HepG2 (cell line): Measurements from ENCODE around the gene FRMD8. TPM values are rescaled to one million over a fixed set of nuclear protein-coding genes. Genes with fewer than 3 reads are reported as not detected.

Experiments used
- FOXK2 ChIP-seq: fragments of 450-650 bp; IDR thresholded peaks from 2 replicates; pipeline ENCODE4 v1.6.1; 2016
- KDM3A ChIP-seq: IDR thresholded peaks from 2 replicates; pipeline ENCODE4 v1.6.1; 2018; ENCODE audit warnings: low read depth, missing compliant biosample characterization
- SAP130 ChIP-seq: IDR thresholded peaks from 2 replicates; pipeline ENCODE4 v1.6.1; 2016; ENCODE audit warnings: low read depth
- TGIF2 ChIP-seq: IDR thresholded peaks from 2 replicates; pipeline ENCODE4 v1.6.1; 2016; ENCODE audit warnings: control low read depth, missing compliant biosample characterization
- ZKSCAN1 ChIP-seq: fragments of 150-350 bp; IDR thresholded peaks from 2 replicates; pipeline ENCODE4 v1.6.1; 2014; ENCODE audit warnings: low read length
- ZNF263 ChIP-seq: sonication (generic); formaldehyde crosslinking; IDR thresholded peaks from 2 replicates; pipeline ENCODE4 v1.4.0; 2020; ENCODE audit warnings: missing genetic modification reagents
- ZNF407 ChIP-seq: sonication (generic); formaldehyde crosslinking; IDR thresholded peaks from one replicate; pipeline ENCODE4 v1.5.1; 2020; ENCODE audit warnings: mild to moderate bottlenecking, missing genetic modification reagents; ENCODE audit errors: not compliant biosample characterization
- ZNF776 ChIP-seq: sonication (generic); formaldehyde crosslinking; IDR thresholded peaks from 2 replicates; pipeline ENCODE4 v1.4.0; 2020; ENCODE audit warnings: mild to moderate bottlenecking, missing genetic modification reagents
- polyA plus RNA-seq, 8 experiments: library from polyadenylated mRNA; depleted of rRNA in 3 of 8; stranded (reverse) in 7 of 8; unstranded in 1 of 8; fragments of >200 nt; fragmentation: Illumina TruSeq in 4 of 8; extraction: Trizol in 4 of 8; gene quantifications; 2 replicates each; pipeline versions ENCODE4 v1.2.1 to v1.2.3, GENCODE V29; 2011 to 2016; ENCODE audit warnings: low read depth in 4 of 8, missing spikeins in 1 of 8, mixed read lengths in 1 of 8; ENCODE audit not compliant: insufficient read depth in 1 of 8
- total RNA-seq, 5 experiments: library from RNA; depleted of rRNA; stranded (reverse); fragments of >200 nt; fragmentation: Illumina TruSeq; extraction: Trizol; gene quantifications; 2 replicates each; pipeline ENCODE4 v1.2.3, GENCODE V29; 2016; ENCODE audit warnings: low read depth in 1 of 5
- TF ChIP-seq, protein P1 (sequence below): sonication (generic); formaldehyde crosslinking; IDR thresholded peaks from 2 replicates; pipeline ENCODE4 v1.4.0; 2020; ENCODE audit warnings: missing genetic modification reagents, borderline replicate concordance
- TF ChIP-seq, protein P2 (sequence below): sonication (generic); formaldehyde crosslinking; IDR thresholded peaks from 2 replicates; pipeline ENCODE4 v1.4.0; 2020; ENCODE audit warnings: missing genetic modification reagents, mild to moderate bottlenecking, borderline replicate concordance
- TF ChIP-seq, protein P3 (sequence below): sonication (generic); formaldehyde crosslinking; IDR thresholded peaks from 2 replicates; pipeline ENCODE4 v1.4.0; 2020; ENCODE audit warnings: low read depth, missing genetic modification reagents

The FRMD8 gene
- total and polyA plus RNA-seq, 2 of the 13 experiments (the other 11 are each of a cell fraction or from before 2014, with no cell fraction given): 5.8 to 20.6 TPM

DNA sequence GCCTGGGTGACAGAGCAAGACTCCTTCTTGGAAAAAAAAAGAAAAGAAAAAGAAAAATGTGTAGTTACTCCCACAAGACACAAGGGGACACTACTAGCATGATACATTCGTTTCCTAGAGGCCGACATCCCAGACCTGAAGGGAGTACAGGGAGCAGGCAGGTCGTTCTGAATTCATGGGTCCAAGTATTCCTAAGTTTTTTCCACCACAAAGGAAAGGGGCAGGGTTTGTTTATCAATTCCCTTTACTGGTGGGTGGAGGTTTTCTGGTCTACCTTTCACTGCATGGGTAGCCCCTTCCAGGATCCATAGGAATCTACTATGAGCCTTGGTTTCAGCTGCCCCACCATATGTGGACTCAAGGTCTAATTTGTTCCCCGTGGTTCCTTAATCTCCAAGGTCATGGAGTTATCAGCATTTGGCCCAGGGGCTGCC lies 20.1 kb upstream of the FRMD8 start (continued):
- no peak for TF ChIP-seq ZNF407 (CRISPR knock-in tag)
- TF ChIP-seq KDM3A (CRISPR knock-in tag): 0 out of 2 replicates have a peak, but pooled peaks have one; percentile 42
- TF ChIP-seq, protein P1, sequence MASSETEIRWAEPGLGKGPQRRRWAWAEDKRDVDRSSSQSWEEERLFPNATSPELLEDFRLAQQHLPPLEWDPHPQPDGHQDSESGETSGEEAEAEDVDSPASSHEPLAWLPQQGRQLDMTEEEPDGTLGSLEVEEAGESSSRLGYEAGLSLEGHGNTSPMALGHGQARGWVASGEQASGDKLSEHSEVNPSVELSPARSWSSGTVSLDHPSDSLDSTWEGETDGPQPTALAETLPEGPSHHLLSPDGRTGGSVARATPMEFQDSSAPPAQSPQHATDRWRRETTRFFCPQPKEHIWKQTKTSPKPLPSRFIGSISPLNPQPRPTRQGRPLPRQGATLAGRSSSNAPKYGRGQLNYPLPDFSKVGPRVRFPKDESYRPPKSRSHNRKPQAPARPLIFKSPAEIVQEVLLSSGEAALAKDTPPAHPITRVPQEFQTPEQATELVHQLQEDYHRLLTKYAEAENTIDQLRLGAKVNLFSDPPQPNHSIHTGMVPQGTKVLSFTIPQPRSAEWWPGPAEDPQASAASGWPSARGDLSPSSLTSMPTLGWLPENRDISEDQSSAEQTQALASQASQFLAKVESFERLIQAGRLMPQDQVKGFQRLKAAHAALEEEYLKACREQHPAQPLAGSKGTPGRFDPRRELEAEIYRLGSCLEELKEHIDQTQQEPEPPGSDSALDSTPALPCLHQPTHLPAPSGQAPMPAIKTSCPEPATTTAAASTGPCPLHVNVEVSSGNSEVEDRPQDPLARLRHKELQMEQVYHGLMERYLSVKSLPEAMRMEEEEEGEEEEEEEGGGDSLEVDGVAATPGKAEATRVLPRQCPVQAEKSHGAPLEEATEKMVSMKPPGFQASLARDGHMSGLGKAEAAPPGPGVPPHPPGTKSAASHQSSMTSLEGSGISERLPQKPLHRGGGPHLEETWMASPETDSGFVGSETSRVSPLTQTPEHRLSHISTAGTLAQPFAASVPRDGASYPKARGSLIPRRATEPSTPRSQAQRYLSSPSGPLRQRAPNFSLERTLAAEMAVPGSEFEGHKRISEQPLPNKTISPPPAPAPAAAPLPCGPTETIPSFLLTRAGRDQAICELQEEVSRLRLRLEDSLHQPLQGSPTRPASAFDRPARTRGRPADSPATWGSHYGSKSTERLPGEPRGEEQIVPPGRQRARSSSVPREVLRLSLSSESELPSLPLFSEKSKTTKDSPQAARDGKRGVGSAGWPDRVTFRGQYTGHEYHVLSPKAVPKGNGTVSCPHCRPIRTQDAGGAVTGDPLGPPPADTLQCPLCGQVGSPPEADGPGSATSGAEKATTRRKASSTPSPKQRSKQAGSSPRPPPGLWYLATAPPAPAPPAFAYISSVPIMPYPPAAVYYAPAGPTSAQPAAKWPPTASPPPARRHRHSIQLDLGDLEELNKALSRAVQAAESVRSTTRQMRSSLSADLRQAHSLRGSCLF (CRISPR knock-in tag): no peak
- TF ChIP-seq SAP130: peak; percentile 45; the same call in 1 of the 2 replicates
- TF ChIP-seq TGIF2 (CRISPR knock-in tag): no peak
- TF ChIP-seq ZKSCAN1: no peak
- TF ChIP-seq ZNF263 (CRISPR knock-in tag): peak; percentile 56; the same call in 1 of the 2 replicates
- TF ChIP-seq, protein P2, sequence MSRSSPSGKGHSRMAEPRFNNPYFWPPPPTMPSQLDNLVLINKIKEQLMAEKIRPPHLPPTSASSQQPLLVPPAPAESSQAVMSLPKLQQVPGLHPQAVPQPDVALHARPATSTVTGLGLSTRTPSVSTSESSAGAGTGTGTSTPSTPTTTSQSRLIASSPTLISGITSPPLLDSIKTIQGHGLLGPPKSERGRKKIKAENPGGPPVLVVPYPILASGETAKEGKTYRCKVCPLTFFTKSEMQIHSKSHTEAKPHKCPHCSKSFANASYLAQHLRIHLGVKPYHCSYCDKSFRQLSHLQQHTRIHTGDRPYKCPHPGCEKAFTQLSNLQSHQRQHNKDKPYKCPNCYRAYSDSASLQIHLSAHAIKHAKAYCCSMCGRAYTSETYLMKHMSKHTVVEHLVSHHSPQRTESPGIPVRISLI: peak; percentile 69; the same call in 1 of the 2 replicates
- no peak for TF ChIP-seq ZNF776 (CRISPR knock-in tag)
- TF ChIP-seq, protein P3, sequence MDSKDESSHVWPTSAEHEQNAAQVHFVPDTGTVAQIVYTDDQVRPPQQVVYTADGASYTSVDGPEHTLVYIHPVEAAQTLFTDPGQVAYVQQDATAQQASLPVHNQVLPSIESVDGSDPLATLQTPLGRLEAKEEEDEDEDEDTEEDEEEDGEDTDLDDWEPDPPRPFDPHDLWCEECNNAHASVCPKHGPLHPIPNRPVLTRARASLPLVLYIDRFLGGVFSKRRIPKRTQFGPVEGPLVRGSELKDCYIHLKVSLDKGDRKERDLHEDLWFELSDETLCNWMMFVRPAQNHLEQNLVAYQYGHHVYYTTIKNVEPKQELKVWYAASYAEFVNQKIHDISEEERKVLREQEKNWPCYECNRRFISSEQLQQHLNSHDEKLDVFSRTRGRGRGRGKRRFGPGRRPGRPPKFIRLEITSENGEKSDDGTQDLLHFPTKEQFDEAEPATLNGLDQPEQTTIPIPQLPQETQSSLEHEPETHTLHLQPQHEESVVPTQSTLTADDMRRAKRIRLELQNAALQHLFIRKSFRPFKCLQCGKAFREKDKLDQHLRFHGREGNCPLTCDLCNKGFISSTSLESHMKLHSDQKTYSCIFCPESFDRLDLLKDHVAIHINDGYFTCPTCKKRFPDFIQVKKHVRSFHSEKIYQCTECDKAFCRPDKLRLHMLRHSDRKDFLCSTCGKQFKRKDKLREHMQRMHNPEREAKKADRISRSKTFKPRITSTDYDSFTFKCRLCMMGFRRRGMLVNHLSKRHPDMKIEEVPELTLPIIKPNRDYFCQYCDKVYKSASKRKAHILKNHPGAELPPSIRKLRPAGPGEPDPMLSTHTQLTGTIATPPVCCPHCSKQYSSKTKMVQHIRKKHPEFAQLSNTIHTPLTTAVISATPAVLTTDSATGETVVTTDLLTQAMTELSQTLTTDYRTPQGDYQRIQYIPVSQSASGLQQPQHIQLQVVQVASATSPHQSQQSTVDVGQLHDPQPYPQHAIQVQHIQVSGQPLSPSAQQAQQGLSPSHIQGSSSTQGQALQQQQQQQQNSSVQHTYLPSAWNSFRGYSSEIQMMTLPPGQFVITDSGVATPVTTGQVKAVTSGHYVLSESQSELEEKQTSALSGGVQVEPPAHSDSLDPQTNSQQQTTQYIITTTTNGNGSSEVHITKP: no peak
- no peak for TF ChIP-seq FOXK2
